Tibial nerve (tissue), 4 donors: ENCODE measurements around the gene MIPEP. TPM values are rescaled to one million over a fixed set of nuclear protein-coding genes. Genes with fewer than 3 reads are reported as not detected.

Experiments used
- DNase-seq, 2 donors: peaks; one replicate each; pipeline ENCODE4 v3.0.0-alpha.2; 2019; ENCODE audit warnings: low spot score in 2 of 2
- H3K27ac ChIP-seq, 4 donors: fragments of 200-600 bp; sonication (generic) in 3 of 4; one replicate each; pipeline ENCODE4 v1.5.1; 2017 to 2019; ENCODE audit warnings: mild to moderate bottlenecking in 1 of 4
- H3K27me3 ChIP-seq, 2 donors: fragments of 200-600 bp; sonication (generic) in 1 of 2; one replicate each; pipeline versions ENCODE4 v1.5.1 to v1.6.0; 2017 to 2019
- H3K36me3 ChIP-seq, 3 donors: fragments of 200-600 bp; sonication (generic); one replicate each; pipeline ENCODE4 v1.5.1; 2018 to 2019
- H3K4me1 ChIP-seq, 4 donors: fragments of 200-600 bp; sonication (generic) in 3 of 4; one replicate each; pipeline ENCODE4 v1.5.1; 2017 to 2019
- H3K4me3 ChIP-seq, 4 donors: fragments of 200-600 bp; sonication (generic) in 3 of 4; one replicate each; pipeline ENCODE4 v1.5.1; 2017 to 2019; ENCODE audit warnings: mild to moderate bottlenecking in 1 of 4, moderate library complexity in 1 of 4
- H3K9me3 ChIP-seq, 4 donors: fragments of 200-600 bp; sonication (generic) in 3 of 4; one replicate each; pipeline ENCODE4 v1.5.1; 2017 to 2019
- EP300 ChIP-seq, 2 donors: sonication (generic); formaldehyde crosslinking; IDR thresholded peaks; one replicate each; pipeline ENCODE4 v1.6.1; 2017; ENCODE audit warnings: antibody characterized with exemption in 2 of 2, mild to moderate bottlenecking in 1 of 2
- POLR2A ChIP-seq, 2 donors: fragments of 450-650 bp; IDR thresholded peaks; one replicate each; pipeline ENCODE4 v1.6.1; 2017; ENCODE audit warnings: antibody characterized with exemption in 2 of 2, mild to moderate bottlenecking in 2 of 2, moderate library complexity in 2 of 2
- WGBS, 2 donors: methylation state at CpG; one replicate each; pipeline ENCODE4 v1.1.5; 2018; 5-methylcytosine and 5-hydroxymethylcytosine counted together
- total RNA-seq, 4 donors: library from RNA; depleted of rRNA; stranded (reverse); fragments of >200 nt; gene quantifications; one replicate each; pipeline ENCODE4 v1.1.0, GENCODE V29; 2016
- TF ChIP-seq, protein P1 (sequence below), 5 experiments: fragments of 200-600 bp in 3 of 5; fragments of 450-650 bp in 2 of 5; sonication (generic) in 3 of 5; IDR thresholded peaks; one replicate each; pipeline ENCODE4 v1.5.1; 2016 to 2019; ENCODE audit warnings: antibody characterized with exemption in 5 of 5, mild to moderate bottlenecking in 3 of 5, moderate library complexity in 2 of 5

Gene MIPEP
- total RNA-seq, 4 donors from 2014 or later: 8.4 to 25.8 (median 16.4) TPM

DNA sequence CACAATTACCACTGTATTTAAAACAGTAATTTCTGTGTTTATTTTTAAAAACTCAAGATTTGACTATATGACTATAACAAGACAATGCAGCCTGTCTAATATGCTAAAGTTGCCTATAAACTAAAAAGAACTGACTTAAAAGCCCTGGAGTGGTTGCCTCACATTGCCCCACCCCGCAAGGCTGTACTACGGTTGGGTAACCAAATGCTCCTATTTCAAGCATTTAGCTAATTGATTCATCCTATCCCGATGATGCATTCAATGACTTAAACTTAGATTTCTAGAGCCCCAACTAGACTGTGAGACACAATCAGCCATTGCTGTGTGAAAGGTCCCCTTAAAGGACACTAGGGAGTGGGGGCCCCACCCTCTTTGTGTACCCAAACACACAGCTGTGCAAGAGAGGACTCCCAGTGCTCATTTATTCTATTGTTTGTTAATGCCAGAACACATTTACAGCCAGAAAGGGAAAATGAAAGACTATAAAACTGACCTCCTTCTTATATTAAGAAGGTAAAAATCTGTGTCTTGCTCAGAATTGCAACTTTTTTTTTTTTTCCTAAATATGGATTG lies 66.9 kb downstream of the MIPEP start:
- Histone ChIP-seq H3K4me1 (no peaks in the 10 kb centered on the region), H3K4me3 (no peak overlapping the region), H3K36me3 (peaks cover 0 to 8% (median 0%) of the 10 kb centered on the region in 3 donors), H3K27ac (no peak overlapping the region), H3K9me3 (no peaks in the 10 kb centered on the region), H3K27me3 (no peaks in the 10 kb centered on the region)
- 75 to 86% methylated on average over 3 of the region's 3 CpGs for WGBS, 2 donors
- no peak for DNase-seq
- TF ChIP-seq EP300 (IDR thresholded peaks at IDR 0.05) (no peak), POLR2A (IDR thresholded peaks at IDR 0.05) (no peak)
- TF ChIP-seq, protein P1, sequence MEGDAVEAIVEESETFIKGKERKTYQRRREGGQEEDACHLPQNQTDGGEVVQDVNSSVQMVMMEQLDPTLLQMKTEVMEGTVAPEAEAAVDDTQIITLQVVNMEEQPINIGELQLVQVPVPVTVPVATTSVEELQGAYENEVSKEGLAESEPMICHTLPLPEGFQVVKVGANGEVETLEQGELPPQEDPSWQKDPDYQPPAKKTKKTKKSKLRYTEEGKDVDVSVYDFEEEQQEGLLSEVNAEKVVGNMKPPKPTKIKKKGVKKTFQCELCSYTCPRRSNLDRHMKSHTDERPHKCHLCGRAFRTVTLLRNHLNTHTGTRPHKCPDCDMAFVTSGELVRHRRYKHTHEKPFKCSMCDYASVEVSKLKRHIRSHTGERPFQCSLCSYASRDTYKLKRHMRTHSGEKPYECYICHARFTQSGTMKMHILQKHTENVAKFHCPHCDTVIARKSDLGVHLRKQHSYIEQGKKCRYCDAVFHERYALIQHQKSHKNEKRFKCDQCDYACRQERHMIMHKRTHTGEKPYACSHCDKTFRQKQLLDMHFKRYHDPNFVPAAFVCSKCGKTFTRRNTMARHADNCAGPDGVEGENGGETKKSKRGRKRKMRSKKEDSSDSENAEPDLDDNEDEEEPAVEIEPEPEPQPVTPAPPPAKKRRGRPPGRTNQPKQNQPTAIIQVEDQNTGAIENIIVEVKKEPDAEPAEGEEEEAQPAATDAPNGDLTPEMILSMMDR (IDR thresholded peaks at IDR 0.05): no peak

DNA sequence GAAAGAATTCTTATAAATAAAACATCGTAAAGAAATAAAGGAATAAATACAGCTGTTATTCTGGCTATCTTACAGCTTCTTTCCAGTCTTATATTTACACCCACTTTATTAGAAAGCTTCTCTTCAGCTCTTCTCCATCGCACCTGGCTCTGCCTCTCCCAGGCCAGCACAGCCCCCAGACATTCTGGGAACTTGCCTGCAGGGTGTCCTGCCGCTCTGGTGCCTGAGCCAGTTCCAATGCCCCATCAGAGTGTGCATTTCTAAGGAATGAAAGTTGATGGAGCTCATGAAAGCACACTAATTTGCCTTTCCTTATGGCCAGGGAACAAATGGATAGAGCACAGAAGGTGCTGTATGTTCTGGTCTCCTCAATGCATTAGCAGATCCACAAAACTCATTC lies 68.7 kb downstream of the MIPEP start:
- no peaks in the 10 kb centered on the region for H3K27me3 ChIP-seq
- TF ChIP-seq, protein P1 (IDR thresholded peaks at IDR 0.05): no peak
- no peak for TF ChIP-seq EP300 (IDR thresholded peaks at IDR 0.05)

DNA sequence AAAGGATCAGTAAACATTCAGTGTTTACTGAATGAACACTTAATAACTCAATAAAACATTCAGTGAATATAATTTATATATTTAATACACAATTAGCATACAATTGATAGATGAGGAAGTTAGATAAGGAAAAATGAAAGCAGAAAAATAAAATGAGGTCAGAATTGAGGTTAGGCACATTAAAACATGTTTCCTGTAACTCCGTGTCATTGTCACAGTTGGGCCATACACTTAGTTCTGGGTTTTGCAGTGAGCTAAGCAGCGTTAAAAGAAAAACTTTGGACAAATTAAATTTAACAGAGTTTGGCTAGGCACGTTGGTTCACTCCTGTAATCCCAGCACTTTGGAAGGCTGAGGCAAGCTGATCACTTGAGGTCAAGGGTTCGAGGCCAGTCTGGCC lies 71.4 kb downstream of the MIPEP start:
- 80 to 84% methylated on average over 4 of the region's 4 CpGs for WGBS, 2 donors

More for the DNA sequence above, 68.7 kb downstream of the MIPEP start:
- no peak for DNase-seq
- 93 to 95% methylated on average over 3 of the region's 3 CpGs for WGBS, 2 donors
- Histone ChIP-seq H3K36me3 (peaks cover 0 to 10% (median 0%) of the 10 kb centered on the region in 3 donors), H3K4me3 (no peak overlapping the region), H3K9me3 (no peaks in the 10 kb centered on the region), H3K4me1 (no peaks in the 10 kb centered on the region), H3K27ac (no peak overlapping the region)

DNA sequence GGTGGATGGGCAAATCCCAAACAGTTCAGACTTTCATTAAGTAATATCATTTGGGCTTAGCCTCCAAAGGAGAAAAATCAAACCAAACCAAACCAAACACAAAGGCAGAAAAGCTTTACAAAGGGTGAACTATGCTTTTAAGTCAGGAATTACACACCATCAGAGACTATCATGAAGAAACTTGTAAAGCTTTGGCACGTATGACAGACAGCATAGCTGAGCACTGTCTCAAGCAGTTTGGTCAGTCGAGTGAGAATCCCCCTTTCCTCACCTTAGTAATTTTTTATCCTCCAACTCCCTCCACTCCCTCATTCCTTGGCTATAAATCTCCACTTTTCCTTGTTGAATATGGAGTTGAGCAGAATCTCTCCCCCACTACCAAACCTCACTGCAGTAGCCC lies 72.1 kb downstream of the MIPEP start:
- TF ChIP-seq, protein P1 (IDR thresholded peaks at IDR 0.05): no peak
- no peak for TF ChIP-seq POLR2A (IDR thresholded peaks at IDR 0.05)
- no peak for TF ChIP-seq EP300 (IDR thresholded peaks at IDR 0.05)
- WGBS, 2 donors: 90 to 93% methylated on average over 2 of the region's 2 CpGs
- Histone ChIP-seq H3K9me3 (no peaks in the 10 kb centered on the region), H3K27ac (no peak overlapping the region), H3K4me1 (no peaks in the 10 kb centered on the region), H3K27me3 (no peaks in the 10 kb centered on the region), H3K4me3 (no peak overlapping the region), H3K36me3 (peaks cover 0 to 10% (median 0%) of the 10 kb centered on the region in 3 donors)
- no peak for DNase-seq

More for the DNA sequence above, 71.4 kb downstream of the MIPEP start:
- no peak overlapping the region for H3K27ac ChIP-seq
- no peaks in the 10 kb centered on the region for H3K9me3 ChIP-seq
- no peaks in the 10 kb centered on the region for H3K4me1 ChIP-seq
- H3K36me3 ChIP-seq: peaks cover 0 to 10% (median 0%) of the 10 kb centered on the region in 3 donors
- H3K4me3 ChIP-seq: no peak overlapping the region
- no peak for DNase-seq
- TF ChIP-seq, protein P1 (IDR thresholded peaks at IDR 0.05): no peak
- no peak for TF ChIP-seq EP300 (IDR thresholded peaks at IDR 0.05)
- no peak for TF ChIP-seq POLR2A (IDR thresholded peaks at IDR 0.05)
- H3K27me3 ChIP-seq: no peaks in the 10 kb centered on the region

DNA sequence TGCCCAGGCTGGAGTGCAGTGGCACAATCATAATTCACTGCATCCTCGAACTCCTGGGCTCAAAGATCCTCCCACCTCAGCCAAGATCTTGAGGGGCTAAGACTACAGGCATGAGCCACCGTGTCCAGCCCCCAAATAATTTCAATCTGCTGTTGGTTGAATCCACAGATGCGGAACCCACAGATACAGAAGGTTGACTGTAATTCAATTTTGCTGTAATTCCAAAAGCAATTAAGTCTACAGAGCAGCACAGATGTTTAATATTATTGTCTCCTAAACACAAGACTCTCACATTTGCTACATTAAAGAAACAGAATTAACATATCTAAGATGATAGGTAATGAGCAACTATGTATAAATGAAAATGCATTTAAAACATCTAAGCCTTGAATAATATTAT lies 75.6 kb downstream of the MIPEP start:
- no peak for TF ChIP-seq EP300 (IDR thresholded peaks at IDR 0.05)
- Histone ChIP-seq H3K9me3 (no peaks in the 10 kb centered on the region), H3K27me3 (no peaks in the 10 kb centered on the region), H3K4me1 (no peaks in the 10 kb centered on the region), H3K4me3 (no peak overlapping the region), H3K27ac (no peak overlapping the region), H3K36me3 (peaks cover 0 to 6% (median 0%) of the 10 kb centered on the region in 3 donors)
- DNase-seq: no peak
- WGBS, 2 donors: 84 to 85% methylated on average over 3 of the region's 3 CpGs
